GM21528 (cell line): ENCODE results near the gene ANKRD11.
"Not testable (repeated sequence)": the region's sequence is repeated elsewhere in the genome, so short reads cannot be mapped to it uniquely, and the experiment has no call there.

Experiments
- ATAC-seq: cut with Tn5 transposase; IDR thresholded peaks from one replicate; pipeline ENCODE4 v1.9.1; 2021; ENCODE audit warnings: mild to moderate bottlenecking, moderate library complexity; ENCODE audit not compliant: unreplicated experiment, low FRiP score

Gene ANKRD11

GRCh38 chr16:89390224-89390583 lies 100.2 kb downstream of the ANKRD11 start:
- ATAC-seq = not testable (repeated sequence)

GRCh38 chr16:89389504-89390223 lies 100.7 kb downstream of the ANKRD11 start:
- not testable (repeated sequence) for ATAC-seq

- no peak for ATAC-seq
These were observed 101.8 kb downstream of the ANKRD11 start for GRCh38 chr16:89388536-89388935.

GRCh38 chr16:89386306-89387185 lies 103.8 kb downstream of the ANKRD11 start:
- no peak for ATAC-seq

- ATAC-seq = no peak
These were observed 104.6 kb downstream of the ANKRD11 start for GRCh38 chr16:89385712-89386111.

GRCh38 chr16:89384282-89384681 lies 106.1 kb downstream of the ANKRD11 start:
- no peak for ATAC-seq

- ATAC-seq = no peak
These were observed 107.0 kb downstream of the ANKRD11 start for GRCh38 chr16:89383095-89384003.

- not testable (repeated sequence) for ATAC-seq
These were observed 107.8 kb downstream of the ANKRD11 start for GRCh38 chr16:89382555-89382954.

GRCh38 chr16:89381788-89382187 lies 108.6 kb downstream of the ANKRD11 start:
- ATAC-seq = no peak

- no peak for ATAC-seq
These were observed 109.7 kb downstream of the ANKRD11 start for GRCh38 chr16:89380681-89381080.

- ATAC-seq = no peak
These were observed 111.2 kb downstream of the ANKRD11 start for GRCh38 chr16:89378947-89379771.

GRCh38 chr16:89377453-89377848 lies 112.9 kb downstream of the ANKRD11 start:
- no peak for ATAC-seq

GRCh38 chr16:89376812-89377452 lies 113.4 kb downstream of the ANKRD11 start:
- ATAC-seq = no peak

GRCh38 chr16:89375686-89376085 lies 114.7 kb downstream of the ANKRD11 start:
- no peak for ATAC-seq

GRCh38 chr16:89375021-89375420 lies 115.3 kb downstream of the ANKRD11 start:
- no peak for ATAC-seq

GRCh38 chr16:89374393-89374960 lies 115.9 kb downstream of the ANKRD11 start:
- no peak for ATAC-seq

GRCh38 chr16:89373355-89374110 lies 116.8 kb downstream of the ANKRD11 start:
- ATAC-seq = no peak

GRCh38 chr16:89371968-89372634 lies 118.3 kb downstream of the ANKRD11 start:
- ATAC-seq = no peak
